Bronchial epithelial cell (primary cell): Measurements from ENCODE around the gene MRPL48. TPM values are rescaled to one million over a fixed set of nuclear protein-coding genes. Genes with fewer than 3 reads are reported as not detected.

Experiments
- DNase-seq: peaks from one replicate; pipeline ENCODE4 v3.0.0-alpha.2; 2010; ENCODE audit warnings: low read depth
- FAIRE-seq: peaks from 2 replicates; lab custom pipeline; 2011; peaks lifted over from hg19 to GRCh38; lab: Jason Lieb, UNC
- H3K27me3 ChIP-seq: 2 replicates; pipeline ENCODE4 v1.5.1; 2011; ENCODE audit warnings: low read length; ENCODE audit not compliant: control insufficient read depth, insufficient read depth
- H3K36me3 ChIP-seq: 2 replicates; pipeline ENCODE4 v1.5.1; 2011; ENCODE audit warnings: low read length; ENCODE audit not compliant: control insufficient read depth, insufficient read depth
- H3K4me3 ChIP-seq: 2 replicates; pipeline ENCODE4 v1.5.1; 2011; ENCODE audit warnings: mild to moderate bottlenecking, low read depth, low read length, control low read depth
- total RNA-seq: library from RNA; depleted of rRNA; stranded (reverse); fragments of >200 nt; gene quantifications from 2 replicates; pipeline ENCODE4 v1.2.1, GENCODE V29; 2014
- TF ChIP-seq, protein P1 (sequence below): IDR thresholded peaks from 2 replicates; pipeline ENCODE4 v1.5.1; 2011; ENCODE audit warnings: mild to moderate bottlenecking, moderate library complexity, low read length, control low read depth, inconsistent platforms; ENCODE audit not compliant: insufficient read depth, severe bottlenecking

Gene MRPL48
- total RNA-seq, 1 donor from 2014 or later: 37.1 TPM

- no peaks in the 10 kb centered on the region for H3K27me3 ChIP-seq
- DNase-seq: no peak
- no peak for FAIRE-seq
- peaks cover 1% of the 10 kb centered on the region for H3K36me3 ChIP-seq
- H3K4me3 ChIP-seq: no peak overlapping the region
- TF ChIP-seq, protein P1, sequence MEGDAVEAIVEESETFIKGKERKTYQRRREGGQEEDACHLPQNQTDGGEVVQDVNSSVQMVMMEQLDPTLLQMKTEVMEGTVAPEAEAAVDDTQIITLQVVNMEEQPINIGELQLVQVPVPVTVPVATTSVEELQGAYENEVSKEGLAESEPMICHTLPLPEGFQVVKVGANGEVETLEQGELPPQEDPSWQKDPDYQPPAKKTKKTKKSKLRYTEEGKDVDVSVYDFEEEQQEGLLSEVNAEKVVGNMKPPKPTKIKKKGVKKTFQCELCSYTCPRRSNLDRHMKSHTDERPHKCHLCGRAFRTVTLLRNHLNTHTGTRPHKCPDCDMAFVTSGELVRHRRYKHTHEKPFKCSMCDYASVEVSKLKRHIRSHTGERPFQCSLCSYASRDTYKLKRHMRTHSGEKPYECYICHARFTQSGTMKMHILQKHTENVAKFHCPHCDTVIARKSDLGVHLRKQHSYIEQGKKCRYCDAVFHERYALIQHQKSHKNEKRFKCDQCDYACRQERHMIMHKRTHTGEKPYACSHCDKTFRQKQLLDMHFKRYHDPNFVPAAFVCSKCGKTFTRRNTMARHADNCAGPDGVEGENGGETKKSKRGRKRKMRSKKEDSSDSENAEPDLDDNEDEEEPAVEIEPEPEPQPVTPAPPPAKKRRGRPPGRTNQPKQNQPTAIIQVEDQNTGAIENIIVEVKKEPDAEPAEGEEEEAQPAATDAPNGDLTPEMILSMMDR: no peak
Measured at GRCh38 chr11:73883856-73884255, 96.2 kb downstream of the MRPL48 start.

GRCh38 chr11:73888244-73888643, 100.6 kb downstream of the MRPL48 start:
- FAIRE-seq (no peak), DNase-seq (no peak)
- H3K27me3 ChIP-seq: no peaks in the 10 kb centered on the region
- peaks cover 3% of the 10 kb centered on the region for H3K36me3 ChIP-seq
- no peak overlapping the region for H3K4me3 ChIP-seq
- TF ChIP-seq, protein P1: no peak

DNA sequence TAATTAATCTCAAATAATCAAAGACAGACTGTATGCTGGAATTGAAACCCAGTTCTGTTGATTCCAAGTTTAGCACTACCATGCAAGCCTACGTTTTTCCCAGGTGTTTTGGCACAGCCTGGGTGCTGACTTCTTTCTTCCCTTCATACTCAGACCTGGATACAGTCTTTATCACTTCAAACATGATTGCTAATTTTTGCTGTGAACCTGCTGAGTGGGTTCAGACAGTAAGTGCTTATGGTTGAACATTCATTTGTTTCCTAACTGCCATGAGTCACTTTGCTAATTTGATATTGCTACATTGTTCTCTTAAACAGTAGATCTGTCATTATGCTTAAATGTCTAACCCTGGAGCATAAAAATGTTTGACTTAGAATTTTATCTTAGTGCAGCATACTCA, 101.3 kb downstream of the MRPL48 start:
- DNase-seq: peak; percentile 91
- Histone ChIP-seq H3K4me3 (no peak overlapping the region), H3K27me3 (no peaks in the 10 kb centered on the region), H3K36me3 (peaks cover 3% of the 10 kb centered on the region)
- TF ChIP-seq, protein P1: no peak
- FAIRE-seq: no peak

DNA sequence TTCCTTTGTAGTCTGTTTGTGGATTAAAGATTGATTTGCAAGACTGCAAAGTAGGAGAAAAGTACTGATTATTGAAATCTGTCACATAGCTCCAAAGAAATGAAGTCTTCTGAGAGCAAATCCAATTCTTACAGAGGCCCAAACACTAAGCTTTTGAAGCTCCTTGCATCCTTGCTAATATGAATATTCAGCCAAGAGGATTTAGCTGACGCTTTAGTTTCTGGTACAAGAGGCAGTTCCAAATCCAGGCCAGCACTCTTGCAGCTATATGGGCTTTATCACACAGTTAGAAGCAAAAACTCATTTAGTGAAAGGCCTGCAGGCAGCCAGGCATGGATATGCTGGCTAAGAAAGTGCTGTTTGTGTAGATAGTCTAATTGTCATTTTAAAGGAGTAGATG, 101.9 kb downstream of the MRPL48 start:
- Histone ChIP-seq H3K27me3 (no peaks in the 10 kb centered on the region), H3K4me3 (no peak overlapping the region), H3K36me3 (peaks cover 3% of the 10 kb centered on the region)
- TF ChIP-seq, protein P1: no peak
- no peak for FAIRE-seq
- no peak for DNase-seq

DNA sequence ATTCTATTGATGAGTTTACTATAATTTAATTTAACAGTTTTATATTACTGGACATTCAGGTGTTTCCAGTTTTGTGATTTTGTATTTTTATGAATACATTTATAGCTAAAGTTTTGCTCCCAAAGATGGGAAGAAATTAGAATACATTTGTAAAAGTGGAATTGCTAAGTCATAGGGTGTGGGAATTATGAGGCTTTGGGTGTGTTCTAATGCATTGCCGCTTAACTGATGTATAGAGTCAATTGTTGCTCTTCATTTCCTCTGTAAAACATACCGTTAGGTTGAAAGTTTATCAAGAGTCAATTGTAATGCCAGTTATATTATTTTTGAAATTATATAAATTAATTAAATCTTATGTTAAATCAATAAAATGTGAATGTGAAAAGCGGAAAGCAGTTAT, 105.4 kb downstream of the MRPL48 start:
- Histone ChIP-seq H3K36me3 (peaks cover 3% of the 10 kb centered on the region), H3K27me3 (no peaks in the 10 kb centered on the region), H3K4me3 (no peak overlapping the region)
- DNase-seq: no peak
- no peak for FAIRE-seq
- TF ChIP-seq, protein P1: no peak

DNA sequence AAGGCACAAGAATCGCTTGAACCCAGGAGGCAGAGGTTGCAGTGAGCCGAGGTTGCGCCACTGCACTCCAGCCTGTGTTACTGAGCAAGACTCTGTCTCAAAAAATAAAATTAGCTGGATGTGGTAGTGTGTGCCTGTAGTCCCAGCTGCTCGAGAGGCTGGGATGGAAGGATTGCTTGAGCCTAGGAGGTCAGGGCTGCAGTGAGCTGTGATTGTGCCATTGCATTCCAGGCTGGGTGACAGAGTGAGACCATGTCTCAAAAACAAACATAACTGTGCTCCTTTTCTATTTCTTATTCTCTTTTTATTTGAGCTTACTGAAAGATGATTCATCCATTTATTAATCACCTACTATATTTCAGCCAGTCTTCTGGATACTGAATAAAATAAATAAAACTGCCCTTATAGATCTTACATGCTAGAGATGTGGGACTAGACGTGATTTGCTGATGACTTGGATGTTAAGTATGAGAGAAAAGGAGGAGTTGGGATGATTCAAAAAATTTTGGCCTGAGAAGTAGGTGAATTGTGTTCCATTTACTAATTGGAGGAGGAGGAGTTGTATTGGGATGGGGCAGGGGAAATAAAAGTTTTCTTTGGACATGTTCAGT, 107.2 kb downstream of the MRPL48 start:
- no peaks in the 10 kb centered on the region for H3K27me3 ChIP-seq
- FAIRE-seq: no peak
- no peak overlapping the region for H3K4me3 ChIP-seq
- TF ChIP-seq, protein P1: no peak
- peak; percentile 61 for DNase-seq
- H3K36me3 ChIP-seq: peaks cover 6% of the 10 kb centered on the region
